HG02623 (cell line): ENCODE data around the gene P3H3.

Source experiments
- ATAC-seq: cut with Tn5 transposase; IDR thresholded peaks from one replicate; pipeline ENCODE4 v1.9.1; 2021; ENCODE audit warnings: moderate library complexity; ENCODE audit not compliant: unreplicated experiment

The P3H3 gene, protein sequence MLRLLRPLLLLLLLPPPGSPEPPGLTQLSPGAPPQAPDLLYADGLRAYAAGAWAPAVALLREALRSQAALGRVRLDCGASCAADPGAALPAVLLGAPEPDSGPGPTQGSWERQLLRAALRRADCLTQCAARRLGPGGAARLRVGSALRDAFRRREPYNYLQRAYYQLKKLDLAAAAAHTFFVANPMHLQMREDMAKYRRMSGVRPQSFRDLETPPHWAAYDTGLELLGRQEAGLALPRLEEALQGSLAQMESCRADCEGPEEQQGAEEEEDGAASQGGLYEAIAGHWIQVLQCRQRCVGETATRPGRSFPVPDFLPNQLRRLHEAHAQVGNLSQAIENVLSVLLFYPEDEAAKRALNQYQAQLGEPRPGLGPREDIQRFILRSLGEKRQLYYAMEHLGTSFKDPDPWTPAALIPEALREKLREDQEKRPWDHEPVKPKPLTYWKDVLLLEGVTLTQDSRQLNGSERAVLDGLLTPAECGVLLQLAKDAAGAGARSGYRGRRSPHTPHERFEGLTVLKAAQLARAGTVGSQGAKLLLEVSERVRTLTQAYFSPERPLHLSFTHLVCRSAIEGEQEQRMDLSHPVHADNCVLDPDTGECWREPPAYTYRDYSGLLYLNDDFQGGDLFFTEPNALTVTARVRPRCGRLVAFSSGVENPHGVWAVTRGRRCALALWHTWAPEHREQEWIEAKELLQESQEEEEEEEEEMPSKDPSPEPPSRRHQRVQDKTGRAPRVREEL

GRCh38 chr12:6827982-6828780 is at the start of gene P3H3:
P3H3 (plus strand) TSS chr12:6828407; CDS start chr12:6828441, 34 bp downstream.
- ATAC-seq: no peak

DNA sequence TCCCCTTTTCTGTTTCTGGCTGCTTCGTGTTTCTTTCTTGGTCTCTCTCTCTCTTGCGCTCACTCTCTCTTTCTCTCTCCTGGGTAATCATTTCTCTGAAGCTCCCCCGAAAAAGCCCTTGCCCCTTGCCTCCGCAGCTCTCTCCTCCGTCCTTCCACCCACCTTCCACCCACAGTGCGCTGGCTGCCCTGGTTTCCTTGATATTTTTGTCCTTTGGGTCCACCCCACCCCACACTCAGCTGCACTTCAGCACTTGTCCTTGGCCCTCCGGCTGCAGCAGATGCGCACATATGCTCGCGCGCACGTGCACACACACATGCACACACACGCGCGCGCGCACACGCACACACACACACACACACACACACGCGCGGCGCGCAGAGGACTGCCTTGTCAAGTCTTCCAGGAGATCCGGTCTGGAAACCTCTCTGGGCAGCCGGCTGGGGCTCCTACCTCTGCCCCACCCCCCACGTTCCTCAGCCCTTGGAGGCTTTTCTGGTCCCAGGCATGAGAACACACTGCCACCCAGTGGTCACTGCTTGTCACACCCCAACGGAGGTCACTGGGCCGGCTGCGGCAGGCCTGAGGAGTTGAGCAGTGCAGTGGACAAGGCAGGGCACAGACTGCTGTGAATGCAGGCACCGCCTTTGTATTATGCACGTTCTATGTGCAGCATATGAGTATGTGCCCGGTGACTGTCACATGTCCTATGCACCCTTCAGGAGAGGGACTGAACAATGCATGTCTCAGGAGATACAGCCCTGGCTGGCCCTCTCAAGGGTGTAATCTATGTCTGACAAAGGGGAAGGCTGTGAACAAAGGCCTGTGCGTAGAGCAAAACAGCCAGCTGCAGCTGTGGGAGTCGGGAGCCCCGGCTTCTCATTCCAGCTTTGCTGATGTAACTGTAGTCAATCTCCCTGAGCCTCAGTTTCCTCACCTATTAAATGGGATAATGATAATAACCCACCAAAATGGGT is 49.3 kb upstream of the P3H3 start:
- peak; percentile 76 for ATAC-seq

GRCh38 chr12:6779708-6780432 is 48.3 kb upstream of the P3H3 start:
- no peak for ATAC-seq

DNA sequence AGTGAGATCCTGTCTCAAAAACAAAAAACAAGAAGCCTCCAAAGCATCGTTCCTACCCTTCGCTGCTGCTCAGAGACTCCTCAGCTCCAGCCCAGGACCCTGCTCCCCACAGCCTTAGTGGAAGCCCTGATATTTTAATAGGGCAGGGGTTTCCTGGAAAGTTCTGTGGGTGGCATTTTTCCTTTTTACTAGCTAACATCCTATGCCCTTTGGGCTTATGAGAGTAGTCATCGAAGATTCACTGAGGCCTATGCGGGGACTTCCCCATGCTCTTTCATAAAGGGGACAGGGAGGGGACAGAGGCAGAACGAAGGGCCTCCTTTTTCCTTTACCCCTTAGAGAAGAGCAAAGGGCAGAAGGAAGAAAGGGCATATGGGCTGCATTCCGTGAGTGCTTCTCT is 47.6 kb upstream of the P3H3 start:
- no peak for ATAC-seq

- no peak for ATAC-seq
Observed at GRCh38 chr12:6782119-6782518, 46.1 kb upstream of the P3H3 start.

DNA sequence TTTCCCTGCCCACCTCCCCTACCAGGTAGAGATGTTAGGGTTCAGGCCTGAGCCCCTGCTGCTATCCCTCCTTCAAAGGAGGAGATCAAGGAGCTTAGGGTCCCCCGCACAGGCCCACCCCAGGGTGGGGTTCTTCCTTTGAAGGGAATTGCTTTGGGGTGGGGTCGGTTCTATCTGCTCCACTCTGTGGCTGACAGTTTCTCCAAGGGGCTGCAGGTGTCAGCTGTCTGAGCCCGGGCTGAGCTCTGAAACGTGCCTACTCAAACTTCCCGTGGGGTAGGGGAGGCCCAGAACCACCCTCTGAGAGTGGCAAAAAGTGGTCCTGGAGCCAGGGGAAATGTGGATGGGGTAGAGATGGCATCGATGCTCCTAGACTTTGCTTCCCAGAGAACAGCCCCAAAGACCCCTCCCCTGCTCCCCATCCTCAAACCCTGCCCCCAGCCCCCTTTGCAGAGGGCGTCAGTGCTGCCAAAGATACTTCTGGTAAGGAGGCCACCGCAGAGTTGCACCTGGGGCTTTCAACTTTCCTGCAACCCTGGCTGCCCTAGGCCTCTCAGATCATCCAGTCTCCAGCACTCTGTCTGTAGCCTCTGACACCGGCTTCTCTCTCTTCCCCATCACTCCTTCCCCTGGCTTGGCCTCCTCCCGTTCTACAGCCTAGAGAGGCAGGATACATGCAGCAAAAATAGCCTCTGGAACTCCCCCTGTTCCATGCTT is 45.2 kb upstream of the P3H3 start:
- ATAC-seq: no peak

DNA sequence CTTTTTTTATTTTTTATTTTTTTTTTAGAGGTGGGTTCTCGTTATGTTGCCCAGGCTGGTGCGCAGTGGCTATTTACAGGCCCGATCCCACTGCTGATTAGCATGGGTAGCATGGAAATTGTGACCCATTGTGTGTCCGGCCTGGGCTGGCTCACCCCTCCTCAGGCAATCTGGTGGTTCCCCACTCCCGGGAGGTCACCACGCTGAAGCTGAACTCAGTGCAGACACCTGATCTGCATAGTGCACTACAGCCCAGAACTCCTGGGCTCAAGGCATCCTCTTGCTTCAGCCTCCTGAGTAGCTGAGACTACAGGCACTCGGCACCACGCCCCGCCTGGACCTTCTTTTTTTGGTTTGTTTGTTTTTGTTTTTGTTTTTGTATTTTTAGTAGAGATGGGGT is 44.4 kb upstream of the P3H3 start:
- no peak for ATAC-seq

GRCh38 chr12:6784296-6784695 is 43.9 kb upstream of the P3H3 start:
- no peak for ATAC-seq

DNA sequence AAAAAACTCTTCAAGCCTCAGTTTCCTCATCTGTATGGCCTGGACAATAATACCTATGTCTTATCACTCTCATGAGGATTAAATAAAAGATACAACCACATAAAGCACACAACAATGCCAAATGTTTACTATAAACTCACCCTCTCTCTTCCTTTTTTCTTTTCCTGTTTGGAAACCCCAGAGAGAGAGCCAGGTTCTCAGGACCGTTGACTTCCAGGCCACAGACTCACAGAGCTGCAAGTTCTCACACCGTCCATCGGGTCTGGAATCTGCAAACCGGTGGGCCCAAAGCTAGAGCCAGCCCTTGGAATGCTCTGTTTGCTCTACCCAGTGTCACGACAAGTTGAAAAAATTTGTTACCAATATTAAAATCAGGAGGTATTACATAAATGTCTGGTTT is 43.4 kb upstream of the P3H3 start:
- no peak for ATAC-seq

DNA sequence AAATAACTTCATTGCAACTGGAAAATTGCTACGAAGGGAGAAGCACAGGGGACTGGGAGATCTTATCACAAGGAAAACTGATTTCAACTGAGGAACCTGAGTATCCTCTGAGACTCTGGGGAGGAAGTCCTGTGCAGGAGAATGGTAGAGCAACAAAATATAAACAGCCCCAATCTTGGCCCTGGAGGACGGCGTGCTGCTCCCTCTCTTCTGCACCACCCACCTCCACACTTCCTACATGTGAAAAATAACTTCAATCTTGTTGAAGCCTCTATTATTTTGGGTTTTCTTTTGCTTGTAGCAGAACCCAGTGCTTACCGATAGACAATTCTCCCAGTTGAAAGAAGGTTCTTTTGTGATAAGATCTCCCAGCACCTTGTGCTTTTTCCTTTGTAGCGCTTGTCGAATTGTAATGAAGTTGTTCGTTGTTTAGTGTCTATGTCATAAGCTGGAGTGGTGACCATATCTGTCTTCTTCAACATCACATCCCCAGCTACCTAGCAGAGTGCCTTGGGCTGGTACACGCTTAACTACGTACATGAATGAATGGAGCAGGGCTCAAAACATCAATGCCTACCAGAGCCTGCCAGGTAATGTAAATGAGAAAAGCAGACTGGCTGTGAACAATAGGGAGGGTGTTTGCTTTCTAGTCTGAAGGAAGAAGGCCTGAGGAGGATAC is 41.7 kb upstream of the P3H3 start:
- ATAC-seq: no peak

GRCh38 chr12:6787309-6787708 is 40.9 kb upstream of the P3H3 start:
- no peak for ATAC-seq

DNA sequence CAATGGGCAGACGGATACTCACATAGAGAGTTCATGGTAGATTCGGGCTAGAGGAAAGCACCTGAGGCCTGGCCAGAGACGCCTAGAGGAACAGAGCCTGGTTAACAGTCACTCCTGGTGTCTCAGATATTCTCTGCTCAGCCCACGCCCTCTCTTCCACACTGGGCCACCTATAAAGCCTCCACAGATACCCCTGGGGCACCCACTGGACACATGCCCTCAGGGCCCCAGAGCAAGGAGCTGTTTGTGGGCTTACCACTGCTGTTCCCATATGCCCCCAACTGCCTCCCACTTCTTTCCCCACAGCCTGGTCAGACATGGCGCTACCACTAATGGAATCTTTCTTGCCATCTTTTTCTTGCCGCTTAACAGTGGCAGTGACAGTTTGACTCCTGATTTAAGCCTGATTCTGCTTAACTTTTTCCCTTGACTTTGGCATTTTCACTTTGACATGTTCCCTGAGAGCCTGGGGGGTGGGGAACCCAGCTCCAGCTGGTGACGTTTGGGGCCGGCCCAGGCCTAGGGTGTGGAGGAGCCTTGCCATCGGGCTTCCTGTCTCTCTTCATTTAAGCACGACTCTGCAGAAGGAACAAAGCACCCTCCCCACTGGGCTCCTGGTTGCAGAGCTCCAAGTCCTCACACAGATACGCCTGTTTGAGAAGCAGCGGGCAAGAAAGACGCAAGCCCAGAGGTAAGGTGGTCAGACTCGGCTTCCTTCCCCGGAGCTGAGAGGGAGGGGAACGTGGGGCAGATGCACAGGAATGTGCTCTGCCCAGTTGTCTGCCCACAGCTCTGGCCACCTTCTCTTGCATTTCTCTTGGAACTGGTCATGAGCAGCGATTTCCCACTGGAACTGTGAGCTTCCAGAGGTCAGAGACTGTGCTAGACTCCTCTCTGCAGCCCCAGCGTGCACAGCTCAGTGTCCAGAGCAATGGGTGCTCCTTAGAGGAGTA is 39.0 kb upstream of the P3H3 start, which contains the start of gene CD4:
Gene CD4, plus strand, starts transcription at position 557 of the 953 bp plus-strand sequence. CDS start 10,611 bp downstream, outside the sequence.
- no peak for ATAC-seq

- ATAC-seq: no peak
Observed at GRCh38 chr12:6790496-6791150, 37.6 kb upstream of the P3H3 start.

- ATAC-seq: no peak
Observed at GRCh38 chr12:6791931-6792520, 36.2 kb upstream of the P3H3 start.

GRCh38 chr12:6792522-6793201 is 35.5 kb upstream of the P3H3 start:
- ATAC-seq: no peak

- ATAC-seq: no peak
Observed at GRCh38 chr12:6795088-6795487, 33.1 kb upstream of the P3H3 start.
